GM12872 (cell line): ENCODE results near the gene C6orf52.

Experiments used
- CTCF ChIP-seq: IDR thresholded peaks from 3 replicates; pipeline ENCODE4 v1.5.1; 2011; ENCODE audit warnings: low read depth, mild to moderate bottlenecking, low read length, moderate library complexity; ENCODE audit not compliant: insufficient read depth

The C6orf52 gene

GRCh38 chr6:10730254-10730653, 35.8 kb upstream of the C6orf52 start:
- TF ChIP-seq CTCF, result no peak

GRCh38 chr6:10725716-10726115, 31.3 kb upstream of the C6orf52 start:
- TF ChIP-seq CTCF, result no peak

DNA sequence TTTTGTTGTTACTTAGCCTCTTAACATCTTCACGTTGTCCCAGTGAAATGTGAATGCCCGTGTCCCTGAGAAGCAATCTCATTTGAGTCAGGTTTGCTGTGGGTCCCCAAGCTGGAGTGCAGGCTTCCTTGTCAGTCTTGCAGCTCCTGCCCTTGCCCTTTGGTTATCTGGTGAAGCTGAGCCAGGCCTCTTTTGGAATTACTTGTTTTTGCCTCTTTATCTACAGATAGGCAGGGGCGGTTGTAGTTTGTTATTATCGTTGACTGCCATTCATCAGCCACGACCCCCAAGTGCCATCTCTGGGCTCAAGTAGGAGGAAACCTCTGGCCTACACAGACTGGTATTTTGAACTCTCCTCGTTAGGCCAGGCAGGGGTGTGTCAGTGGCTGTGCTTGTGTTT, 30.6 kb upstream of the C6orf52 start:
- TF ChIP-seq CTCF, result no peak

GRCh38 chr6:10723567-10723881, 29.1 kb upstream of the C6orf52 start:
- TF ChIP-seq CTCF, result no peak

- no peak for TF ChIP-seq CTCF
Observed at GRCh38 chr6:10722820-10723566, 28.6 kb upstream of the C6orf52 start, which contains the start of gene TMEM14C. Gene TMEM14C, plus strand, starts transcription at chr6:10723070. Its CDS starts 1,544 bp downstream, at chr6:10724614.

DNA sequence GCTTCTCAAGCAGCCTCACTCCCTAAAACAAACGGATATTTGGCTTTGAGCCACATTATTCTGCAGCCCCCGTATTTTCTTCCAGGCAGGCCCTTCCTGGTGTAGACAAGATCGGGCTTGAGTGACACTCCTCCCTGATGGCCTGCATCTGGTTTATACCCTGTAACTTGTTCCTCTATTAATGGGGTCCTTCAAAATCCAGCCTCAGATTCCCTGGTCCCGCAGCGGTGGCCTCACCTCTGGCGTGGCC, 28.1 kb upstream of the C6orf52 start:
- TF ChIP-seq CTCF, result no peak

GRCh38 chr6:10721850-10722569, 27.6 kb upstream of the C6orf52 start:
- no peak for TF ChIP-seq CTCF
